ENCODE results near the gene TRIP10.
"Not testable (repeated sequence)": the region's sequence is repeated elsewhere in the genome, so short reads cannot be mapped to it uniquely, and the experiment has no call there.

Gene TRIP10

GRCh38 chr19:6754653-6755463 is 15.4 kb downstream of the TRIP10 start:
- no peak overlapping the region for H3K4me3 ChIP-seq (ENCODE audit: low read depth, low read length)
- TF ChIP-seq, protein P1, sequence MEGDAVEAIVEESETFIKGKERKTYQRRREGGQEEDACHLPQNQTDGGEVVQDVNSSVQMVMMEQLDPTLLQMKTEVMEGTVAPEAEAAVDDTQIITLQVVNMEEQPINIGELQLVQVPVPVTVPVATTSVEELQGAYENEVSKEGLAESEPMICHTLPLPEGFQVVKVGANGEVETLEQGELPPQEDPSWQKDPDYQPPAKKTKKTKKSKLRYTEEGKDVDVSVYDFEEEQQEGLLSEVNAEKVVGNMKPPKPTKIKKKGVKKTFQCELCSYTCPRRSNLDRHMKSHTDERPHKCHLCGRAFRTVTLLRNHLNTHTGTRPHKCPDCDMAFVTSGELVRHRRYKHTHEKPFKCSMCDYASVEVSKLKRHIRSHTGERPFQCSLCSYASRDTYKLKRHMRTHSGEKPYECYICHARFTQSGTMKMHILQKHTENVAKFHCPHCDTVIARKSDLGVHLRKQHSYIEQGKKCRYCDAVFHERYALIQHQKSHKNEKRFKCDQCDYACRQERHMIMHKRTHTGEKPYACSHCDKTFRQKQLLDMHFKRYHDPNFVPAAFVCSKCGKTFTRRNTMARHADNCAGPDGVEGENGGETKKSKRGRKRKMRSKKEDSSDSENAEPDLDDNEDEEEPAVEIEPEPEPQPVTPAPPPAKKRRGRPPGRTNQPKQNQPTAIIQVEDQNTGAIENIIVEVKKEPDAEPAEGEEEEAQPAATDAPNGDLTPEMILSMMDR (IDR thresholded peaks at IDR 0.05; ENCODE audit: low read depth, low read length) = no peak

DNA sequence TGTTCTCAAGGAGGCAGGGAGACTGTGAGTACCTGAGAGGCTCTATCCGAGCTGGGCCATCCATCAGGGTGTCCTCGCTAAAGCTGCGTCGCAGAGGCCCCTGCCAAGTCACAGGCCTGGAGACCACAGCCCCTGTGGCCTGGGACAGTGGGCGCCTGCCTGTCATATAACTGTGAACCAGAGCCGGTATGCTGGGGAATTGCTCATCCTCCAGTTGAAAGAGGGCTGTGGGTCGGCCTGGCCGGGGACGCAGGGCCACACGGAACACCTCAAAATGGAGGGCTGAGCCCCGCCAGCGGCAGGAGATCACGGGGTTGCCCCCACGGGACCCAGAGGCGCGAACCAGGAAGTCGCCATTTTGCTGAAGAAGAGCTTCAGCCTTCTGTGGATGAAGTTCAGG is 21.1 kb downstream of the TRIP10 start:
- no peak overlapping the region for H3K4me3 ChIP-seq (ENCODE audit: low read depth, low read length)
- TF ChIP-seq, protein P1 (IDR thresholded peaks at IDR 0.05; ENCODE audit: low read depth, low read length) = no peak

DNA sequence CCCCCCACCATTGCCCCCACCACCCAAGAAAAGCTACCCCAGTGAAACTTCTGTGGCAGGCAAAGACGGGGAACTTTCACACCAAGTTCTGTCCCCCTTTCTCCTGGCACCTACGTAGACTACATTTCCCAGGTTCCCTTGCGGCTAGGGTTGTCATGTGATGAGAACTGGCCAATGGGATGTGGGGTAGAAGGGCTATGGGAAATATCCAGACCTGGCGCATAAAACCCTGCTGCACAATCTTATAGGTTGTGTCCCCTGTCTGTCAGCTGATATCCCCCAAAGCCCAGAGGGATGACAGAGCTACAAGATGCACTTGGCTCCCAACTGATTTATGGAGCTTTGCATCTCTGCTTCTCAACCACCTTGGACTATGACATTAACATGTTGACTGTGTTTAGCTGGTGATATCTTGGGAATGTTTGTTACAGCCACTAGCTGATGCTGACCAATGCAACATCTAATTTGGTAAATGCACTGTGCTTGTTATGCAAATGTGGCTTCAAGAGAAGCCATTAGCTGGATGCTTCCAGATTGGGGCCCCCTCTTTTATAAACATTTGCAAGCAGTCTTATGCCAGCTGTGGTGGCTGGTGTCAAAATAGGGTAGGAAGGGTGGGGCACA is 21.7 kb downstream of the TRIP10 start:
- TF ChIP-seq, protein P1 (IDR thresholded peaks at IDR 0.05; ENCODE audit: low read depth, low read length) = no peak
- H3K4me3 ChIP-seq (ENCODE audit: low read depth, low read length) = no peak overlapping the region

DNA sequence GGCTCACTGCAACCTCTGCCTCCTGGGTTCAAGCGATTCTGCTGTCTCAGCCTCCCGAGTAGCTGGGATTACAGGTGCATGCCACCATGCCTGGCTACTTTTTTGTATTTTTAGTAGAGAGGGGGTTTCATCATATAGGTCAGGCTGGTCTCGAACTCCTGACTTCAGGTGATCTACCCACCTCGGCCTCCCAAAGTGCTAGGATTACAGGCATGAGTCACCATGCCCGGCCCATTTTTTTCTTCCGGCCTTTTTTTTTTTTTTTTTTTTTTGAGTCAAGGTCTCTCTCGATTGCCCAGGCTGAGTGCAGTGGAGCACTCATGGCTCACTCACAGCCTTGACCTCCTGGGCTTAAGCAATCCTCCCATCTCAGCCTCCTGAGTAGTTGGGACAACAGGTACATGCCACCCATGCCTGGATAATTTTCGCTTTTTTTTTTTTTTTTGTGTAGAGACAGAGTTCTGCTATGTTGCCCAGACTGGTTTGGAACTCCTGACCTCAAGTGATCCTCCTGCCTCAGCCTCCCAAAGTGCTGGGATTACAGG is 22.8 kb downstream of the TRIP10 start:
- H3K4me3 ChIP-seq (ENCODE audit: low read depth, low read length) = not testable (repeated sequence)

GRCh38 chr19:6765738-6766356 is 26.4 kb downstream of the TRIP10 start:
- H3K4me3 ChIP-seq (ENCODE audit: low read depth, low read length) = no peak overlapping the region
- TF ChIP-seq, protein P1 (IDR thresholded peaks at IDR 0.05; ENCODE audit: low read depth, low read length) = no peak

DNA sequence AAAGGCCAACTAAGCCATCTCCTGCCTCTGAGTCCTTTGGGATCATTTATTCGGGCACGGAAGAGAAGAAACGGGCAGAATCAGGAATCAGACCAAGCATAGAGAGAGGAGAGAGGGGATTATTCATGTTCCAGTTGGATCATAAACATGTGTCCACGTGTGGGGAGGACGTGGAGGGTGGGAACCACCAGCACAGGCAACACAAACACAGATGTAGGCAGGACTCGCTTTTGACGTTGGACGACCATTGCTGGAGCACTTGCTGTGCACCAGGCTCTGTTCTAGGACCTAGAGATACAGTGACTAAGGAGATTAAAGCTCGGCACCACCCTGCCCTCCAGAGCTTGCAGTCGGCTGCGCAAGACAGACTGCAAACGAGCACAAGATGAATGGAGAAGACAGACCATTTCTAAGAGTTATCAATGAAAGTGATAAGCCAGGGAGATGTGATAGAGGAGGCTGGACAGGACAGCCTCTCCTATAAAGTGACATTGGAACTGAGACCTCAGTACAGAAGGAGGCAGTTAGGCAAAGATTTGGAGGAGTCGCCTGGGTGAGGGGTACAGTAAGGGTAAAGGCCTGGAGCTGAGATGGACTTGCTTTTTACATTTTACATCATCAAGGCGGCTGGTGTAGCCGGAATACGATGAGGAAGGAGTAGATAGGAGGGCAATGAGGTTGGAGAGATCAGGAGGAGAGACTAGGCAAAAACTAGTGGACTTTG is 27.0 kb downstream of the TRIP10 start:
- TF ChIP-seq, protein P1 (IDR thresholded peaks at IDR 0.05; ENCODE audit: low read depth, low read length) = no peak
- no peak overlapping the region for H3K4me3 ChIP-seq (ENCODE audit: low read depth, low read length)

DNA sequence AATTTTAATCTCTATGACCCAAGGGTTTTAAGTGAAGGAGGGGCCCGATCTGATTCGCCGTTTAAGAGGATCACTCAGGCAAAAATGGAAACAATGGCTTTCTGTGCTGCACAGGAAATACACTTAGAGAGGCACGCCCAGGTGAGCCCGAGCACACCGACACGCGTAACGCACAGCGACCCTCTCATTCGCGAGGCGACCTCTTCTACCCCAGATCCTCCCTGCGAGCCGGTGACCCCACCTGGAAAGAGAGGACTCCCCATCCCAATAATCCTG is 27.5 kb downstream of the TRIP10 start:
- TF ChIP-seq, protein P1 (IDR thresholded peaks at IDR 0.05; ENCODE audit: low read depth, low read length) = no peak
- no peak overlapping the region for H3K4me3 ChIP-seq (ENCODE audit: low read depth, low read length)

Measured in WI38 (cell line).